EH (cell line): ENCODE data around the gene THAP12.

ENCODE experiments used
- DNase-seq: peaks from one replicate; pipeline ENCODE4 v3.0.0-alpha.2; 2015; ENCODE audit warnings: low read depth

THAP12 gene

DNA sequence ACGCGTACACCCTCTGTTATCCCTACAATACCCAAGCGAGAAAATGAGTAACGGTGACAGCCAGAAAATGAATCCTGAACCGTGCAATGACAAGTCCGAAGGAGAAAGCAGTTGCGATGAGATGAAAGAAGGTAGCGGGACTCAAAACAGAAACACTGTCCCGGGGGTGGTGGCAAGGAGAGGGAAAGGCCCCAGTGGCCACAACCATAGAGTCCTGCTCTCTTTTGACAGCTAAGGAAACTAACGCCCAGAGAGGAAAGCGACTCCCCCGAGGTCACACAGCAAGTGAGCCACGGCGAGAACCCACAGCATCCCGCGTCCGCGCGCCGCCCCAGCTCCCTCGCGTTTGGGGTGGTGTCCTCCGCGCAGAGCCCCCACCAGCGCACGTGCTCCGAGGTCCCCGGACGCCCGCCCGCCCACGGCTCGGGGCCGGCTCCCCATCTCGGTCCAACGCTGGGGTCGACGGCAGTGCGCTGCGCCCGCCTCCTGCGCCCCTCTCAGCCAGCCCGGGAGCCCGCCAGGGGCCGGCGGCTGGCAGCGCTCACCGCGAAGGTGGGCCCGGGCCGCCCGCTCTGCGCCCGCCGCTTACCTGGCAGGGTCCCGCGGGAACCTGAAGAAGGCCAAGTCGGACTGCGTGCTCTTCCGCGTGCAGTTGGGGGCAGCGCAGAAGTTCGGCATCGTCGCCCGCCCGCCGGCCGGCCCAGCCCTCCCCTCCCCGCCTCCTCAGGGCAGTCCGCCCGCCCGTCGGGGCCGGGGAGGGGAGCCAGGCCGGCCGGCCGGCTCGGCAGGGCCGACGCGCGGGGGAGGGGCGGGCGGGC lies 564 bp downstream of the THAP12 start:
- peak; percentile 25 for DNase-seq

DNA sequence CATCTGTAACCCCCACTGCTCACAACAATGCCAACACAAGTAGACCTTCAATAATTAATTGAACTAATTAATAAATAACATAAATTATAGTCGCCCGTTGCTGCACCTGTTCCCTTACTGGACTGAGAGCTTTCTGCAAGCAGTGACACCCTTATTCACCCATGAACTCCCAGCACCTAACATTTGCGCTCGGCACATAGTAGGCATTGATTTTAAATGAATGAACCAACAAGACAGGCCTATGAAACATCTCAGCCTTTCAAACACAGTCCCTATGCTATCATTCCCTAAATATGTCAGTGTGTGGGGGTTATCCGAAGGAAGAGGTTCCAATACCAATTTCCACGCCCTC lies 1.1 kb downstream of the THAP12 start:
- DNase-seq: no peak

DNA sequence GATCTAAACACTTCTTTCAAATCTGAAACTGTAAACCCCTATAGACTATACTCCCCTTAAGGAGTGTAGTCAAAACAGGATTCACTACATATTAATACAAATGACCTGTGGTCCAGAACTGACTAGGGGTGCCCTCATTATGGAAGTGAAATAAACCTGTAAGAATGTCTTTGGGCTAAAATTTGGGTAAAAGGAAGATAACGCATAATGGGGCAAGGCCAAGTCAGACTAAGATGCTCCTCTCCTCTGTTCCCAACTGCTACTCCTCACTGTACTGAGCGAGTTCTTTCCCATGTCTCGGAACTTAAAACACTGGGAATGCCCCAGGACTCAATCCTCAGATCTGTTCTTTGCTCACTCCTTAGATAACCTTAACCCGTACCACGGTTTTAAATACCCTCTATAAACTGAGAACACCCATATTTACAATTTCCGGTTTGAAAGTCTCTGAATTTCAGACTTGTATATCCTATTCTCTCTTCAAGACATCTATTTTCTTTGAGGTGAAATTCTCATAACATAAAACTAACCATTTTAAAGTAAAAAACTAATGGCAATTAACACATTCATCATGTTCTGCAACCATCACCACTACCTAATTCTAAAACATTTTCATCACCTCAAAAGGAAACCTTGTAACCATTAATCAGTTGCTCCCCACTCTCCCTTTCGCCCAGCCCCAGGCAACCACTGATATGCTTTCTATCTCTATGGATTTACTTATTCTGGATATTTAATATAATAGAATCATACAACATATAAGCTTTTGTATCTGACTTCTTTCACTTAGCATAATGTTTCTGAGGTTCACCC lies 4.0 kb downstream of the THAP12 start:
- DNase-seq: no peak

DNA sequence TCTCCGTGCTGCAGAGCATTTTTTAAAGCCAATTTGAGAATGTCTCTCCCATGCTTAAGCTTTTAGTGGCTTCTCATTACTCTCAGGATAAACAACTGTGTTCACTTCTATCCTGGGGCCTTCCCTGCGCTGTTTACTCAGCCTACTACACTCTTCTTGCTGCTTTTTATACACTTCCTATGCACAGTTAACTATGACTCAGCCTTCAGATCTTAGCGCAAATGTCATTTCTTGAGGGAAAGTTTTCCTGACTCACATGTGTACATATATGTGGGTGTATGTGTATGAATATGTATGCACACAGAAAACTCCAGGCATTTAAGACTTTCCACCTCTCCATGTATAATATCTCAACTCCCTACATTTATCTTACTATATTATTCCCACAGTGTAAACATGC lies 9.8 kb downstream of the THAP12 start:
- peak; percentile 80 for DNase-seq

- no peak for DNase-seq
Observed at GRCh38 chr11:76369406-76369805, 11.5 kb downstream of the THAP12 start.

DNA sequence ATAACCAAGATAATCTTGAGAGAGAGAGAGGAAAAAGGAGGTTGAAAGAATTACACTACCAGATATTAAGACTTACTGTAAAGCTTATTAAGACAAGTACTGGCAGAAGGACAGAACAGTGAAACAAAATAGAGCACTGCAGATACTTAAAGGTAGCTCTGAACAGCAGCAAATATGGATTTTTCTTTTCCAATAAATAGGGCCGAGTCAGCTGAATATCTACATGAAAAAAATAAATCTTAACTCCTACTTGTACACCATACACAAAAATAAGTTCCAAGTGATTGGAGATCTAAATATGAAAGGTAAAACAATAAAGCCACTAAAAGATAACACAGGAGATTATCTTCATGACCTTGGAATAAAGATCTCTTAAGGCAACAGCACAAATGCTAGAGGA lies 12.4 kb downstream of the THAP12 start:
- DNase-seq: no peak

DNA sequence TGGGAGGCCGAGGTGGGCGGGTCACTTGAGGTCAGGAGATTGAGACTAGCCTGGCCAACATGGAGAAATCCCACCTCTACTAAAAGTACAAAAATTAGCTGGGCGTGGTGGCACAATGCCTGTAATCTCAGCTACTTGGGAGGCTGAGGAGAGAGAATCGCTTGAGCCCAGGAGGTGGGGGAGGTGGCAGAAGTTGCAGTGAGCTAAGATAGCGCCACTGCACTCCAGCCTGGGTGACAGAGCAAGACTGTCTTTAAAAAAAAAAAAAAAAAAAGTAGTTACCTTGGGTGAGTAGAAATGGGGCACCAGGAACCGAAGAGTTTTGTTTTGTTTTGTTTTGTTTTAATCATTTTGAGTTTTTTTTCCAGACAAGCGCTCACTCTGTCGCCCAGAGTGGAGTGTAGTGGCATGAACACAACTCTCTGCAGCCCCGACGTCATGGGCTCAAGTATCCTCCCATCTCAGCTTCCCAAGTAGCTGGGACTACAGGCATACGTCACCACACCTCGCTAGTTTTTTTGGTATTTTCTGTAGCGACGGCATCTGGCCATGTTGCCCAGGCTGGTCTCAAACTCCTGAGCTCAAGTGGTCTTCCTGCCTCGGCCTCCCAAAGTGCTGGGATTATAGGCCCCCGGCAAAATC lies 15.8 kb downstream of the THAP12 start:
- DNase-seq: no peak

DNA sequence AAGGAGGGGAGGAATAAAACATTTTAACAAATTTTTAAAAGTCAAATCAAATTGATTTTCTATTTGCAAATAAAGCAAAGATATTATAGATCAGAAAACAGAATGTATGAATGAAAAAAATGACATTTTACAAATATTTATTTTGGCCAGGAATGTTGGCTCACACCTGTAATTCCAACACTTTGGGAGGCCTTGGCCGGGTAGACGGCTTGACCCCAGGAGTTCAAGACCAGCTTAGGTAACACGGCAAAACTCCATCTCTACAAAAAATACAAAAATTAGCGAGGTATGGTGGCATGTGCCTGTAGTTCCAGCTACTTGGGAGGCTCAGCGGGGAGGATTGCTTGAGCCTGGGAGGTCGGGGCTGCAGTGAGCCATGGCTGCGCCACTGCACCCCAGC lies 18.2 kb downstream of the THAP12 start:
- DNase-seq: no peak

- no peak for DNase-seq
Observed at GRCh38 chr11:76361776-76362175, 19.2 kb downstream of the THAP12 start.

GRCh38 chr11:76361374-76361773 lies 19.6 kb downstream of the THAP12 start:
- no peak for DNase-seq

GRCh38 chr11:76355172-76355571 lies 25.8 kb downstream of the THAP12 start:
- DNase-seq: no peak

GRCh38 chr11:76348348-76348747 lies 32.6 kb downstream of the THAP12 start:
- DNase-seq: no peak

- DNase-seq: no peak
Observed at GRCh38 chr11:76347466-76347865, 33.5 kb downstream of the THAP12 start.

DNA sequence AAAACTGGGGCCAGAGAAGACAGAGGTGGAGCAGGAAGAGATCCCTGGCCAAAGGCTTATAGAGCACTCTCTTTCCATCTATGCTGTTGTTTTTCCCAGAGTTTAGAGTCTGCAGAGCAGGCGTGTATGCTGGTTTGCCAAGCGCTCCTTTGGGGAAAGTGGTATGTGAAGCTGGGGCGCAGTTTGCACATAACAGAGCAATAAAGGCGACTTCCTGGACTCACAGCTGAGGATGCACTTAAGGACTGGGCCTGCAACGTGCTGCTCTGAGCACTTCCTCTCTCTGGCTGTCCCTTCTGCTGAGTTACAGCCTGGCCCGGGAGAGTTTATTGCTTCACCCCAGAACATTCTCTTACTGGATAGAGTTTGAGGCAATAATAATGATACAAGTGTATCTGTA lies 41.7 kb downstream of the THAP12 start:
- DNase-seq: peak; percentile 54

DNA sequence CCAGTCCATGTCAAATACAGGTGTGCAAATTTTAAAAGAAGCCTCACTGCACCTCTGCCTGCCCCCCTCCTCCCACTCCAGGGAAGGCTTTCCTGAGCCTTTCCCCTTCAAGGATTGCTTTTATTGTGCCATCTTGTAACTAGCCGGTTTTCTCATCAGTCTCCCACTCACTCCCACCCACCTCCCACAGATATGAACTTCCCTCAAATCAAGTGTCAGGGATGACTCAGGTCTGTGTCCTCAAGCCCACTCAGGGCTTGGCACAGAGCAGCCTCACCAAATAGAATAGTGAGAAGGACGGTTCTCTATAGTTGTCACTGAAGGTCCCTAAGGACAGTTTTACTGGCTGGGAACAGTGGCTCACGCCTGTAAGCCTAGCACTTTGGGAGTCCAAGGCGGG lies 43.0 kb downstream of the THAP12 start:
- DNase-seq: no peak

DNA sequence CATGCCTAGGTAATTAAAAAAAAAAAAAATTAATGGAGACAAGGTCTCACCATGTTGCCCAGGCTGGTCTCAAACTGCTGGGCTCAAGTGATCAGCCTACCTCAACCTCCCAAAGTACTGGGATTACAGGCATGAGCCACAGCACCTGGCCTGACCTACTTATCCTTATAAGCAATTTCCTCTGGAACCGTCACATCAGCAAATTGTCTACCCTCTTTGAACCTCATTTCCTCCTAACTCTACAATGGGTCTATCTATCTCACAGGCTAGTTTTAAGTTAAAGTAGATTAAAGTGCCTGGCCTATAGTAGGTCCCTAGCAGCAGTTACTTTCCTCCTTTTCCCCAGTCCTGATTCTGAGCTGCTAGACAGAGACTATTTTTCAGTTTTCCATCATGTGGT lies 43.5 kb downstream of the THAP12 start:
- no peak for DNase-seq

GRCh38 chr11:76336597-76336996 lies 44.3 kb downstream of the THAP12 start:
- DNase-seq: no peak

DNA sequence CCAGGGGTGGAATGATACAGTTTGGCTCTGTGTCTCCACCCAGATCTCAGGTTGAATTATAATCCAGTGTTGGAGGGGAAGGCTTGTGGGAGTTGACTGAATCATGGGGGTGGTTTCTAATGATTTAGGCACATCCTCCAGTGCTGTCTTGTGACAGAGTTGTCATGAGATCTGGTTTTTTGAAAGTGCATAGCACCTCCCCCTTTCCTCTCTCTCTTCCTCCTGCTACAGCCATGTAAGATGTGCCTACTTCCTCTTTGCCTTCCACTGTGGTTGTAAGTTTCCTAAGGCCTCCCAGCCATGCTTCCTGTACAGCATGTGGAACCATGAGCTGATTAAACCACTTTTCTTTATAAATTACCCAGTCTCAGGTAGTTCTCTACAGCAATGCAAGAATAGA lies 45.1 kb downstream of the THAP12 start:
- no peak for DNase-seq

DNA sequence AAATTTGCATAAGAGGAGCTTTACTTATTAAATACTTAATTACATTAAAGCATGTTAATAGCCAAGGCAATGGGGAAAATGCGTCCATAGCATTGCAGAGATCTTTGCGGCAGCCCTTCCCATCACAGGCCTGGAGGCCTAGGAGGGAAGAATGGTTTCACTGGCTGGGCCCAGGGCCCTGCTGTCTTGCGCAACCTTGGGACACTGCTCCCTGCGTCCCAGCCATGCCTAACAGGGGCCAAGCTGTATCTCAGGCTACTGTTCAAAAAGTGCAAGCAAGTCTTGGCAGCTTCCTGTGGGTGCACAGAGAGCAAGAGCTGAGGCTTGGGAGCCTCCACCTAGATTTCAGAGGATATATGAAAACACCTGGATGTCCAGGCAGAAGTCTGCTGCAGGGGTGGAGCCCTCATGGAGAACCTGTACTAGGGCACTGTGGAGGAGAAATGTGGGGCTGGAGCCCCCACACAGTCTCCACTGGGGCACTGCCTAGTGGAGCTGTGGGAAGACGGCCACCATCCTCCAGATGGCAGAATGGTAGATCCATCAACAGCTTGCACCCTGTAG lies 46.0 kb downstream of the THAP12 start:
- DNase-seq: no peak

DNA sequence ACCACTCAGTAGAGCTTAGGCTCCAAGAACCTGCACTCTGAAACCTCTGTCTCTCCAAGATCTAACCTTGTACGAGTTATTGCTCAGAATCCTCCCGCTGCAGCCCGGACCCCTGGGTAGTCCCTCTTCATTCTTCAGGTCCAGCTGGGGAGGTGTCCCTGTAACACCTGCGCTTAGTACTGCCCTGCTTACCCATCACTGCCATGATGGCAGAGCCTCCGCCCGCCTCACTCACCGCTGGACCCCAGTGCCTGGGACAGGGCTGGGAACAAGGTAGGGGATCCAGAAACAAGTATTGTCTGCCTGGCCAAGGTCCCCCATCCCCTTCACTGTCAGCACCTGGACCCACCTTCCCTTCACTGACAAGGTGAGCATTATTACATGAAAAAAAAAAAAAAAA lies 50.3 kb downstream of the THAP12 start:
- DNase-seq: no peak

DNA sequence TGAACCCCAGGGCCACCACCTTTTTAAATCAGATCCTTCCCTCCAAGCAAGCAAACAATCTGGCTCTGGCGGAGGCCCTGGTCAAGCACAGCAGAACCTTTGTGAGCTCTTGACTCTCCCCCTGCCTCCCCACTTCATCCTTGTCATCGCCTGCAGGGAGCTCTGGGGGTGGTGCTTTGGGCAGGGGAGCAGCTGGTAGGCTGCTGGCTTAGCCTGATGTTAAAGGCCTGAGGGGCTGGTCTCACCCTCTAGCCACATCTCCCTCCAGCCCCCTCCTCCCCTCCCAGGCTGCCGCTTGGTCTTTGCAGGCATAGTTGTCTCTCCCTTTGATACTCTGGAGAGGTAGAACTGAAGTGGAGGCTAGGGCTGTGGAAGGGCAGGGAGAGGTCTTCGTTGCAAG lies 50.9 kb downstream of the THAP12 start:
- DNase-seq: no peak

DNA sequence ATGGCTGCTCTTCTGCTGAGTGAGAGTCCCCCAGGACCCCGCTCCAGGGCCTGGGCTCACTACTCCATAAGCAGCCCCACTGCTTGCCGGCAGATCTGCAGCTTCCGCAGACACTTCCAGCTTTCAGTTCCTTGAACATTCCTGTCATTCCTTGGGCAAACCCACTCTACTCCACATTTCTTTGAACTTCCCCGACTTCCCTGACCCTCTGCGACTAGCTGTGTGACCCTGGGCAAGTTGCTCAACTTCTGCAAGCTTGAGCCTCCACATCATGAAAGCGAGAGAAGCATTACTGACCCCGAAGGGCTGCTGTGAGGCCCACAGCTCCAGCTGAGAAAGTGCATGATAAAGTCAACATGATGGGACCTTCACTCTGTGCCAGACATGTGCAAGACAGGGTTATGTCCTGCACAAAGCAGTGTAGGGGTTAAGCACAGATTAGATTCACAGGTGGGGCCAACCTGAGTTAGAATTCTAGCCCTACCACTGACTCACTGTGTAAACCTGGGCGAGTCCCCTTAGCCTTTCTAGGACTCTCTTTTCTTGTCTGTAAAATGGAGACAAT lies 51.8 kb downstream of the THAP12 start:
- peak; percentile 71 for DNase-seq
